Uterus (tissue), 2 donors: ENCODE measurements around the gene PSENEN.

Experiments
- CTCF ChIP-seq, 4 experiments: fragments of 200-600 bp in 2 of 4; fragments of 450-650 bp in 2 of 4; sonication (generic) in 2 of 4; IDR thresholded peaks; one replicate each; pipeline ENCODE4 v1.5.1; 2016 to 2019; ENCODE audit warnings: antibody characterized with exemption in 4 of 4, mild to moderate bottlenecking in 2 of 4, moderate library complexity in 1 of 4
- POLR2A ChIP-seq, 2 donors: fragments of 450-650 bp; IDR thresholded peaks; one replicate each; pipeline ENCODE4 v1.6.1; 2016; ENCODE audit warnings: antibody characterized with exemption in 2 of 2, mild to moderate bottlenecking in 1 of 2, moderate library complexity in 1 of 2

- TF ChIP-seq CTCF (IDR thresholded peaks at IDR 0.05) = no peak
- TF ChIP-seq POLR2A (IDR thresholded peaks at IDR 0.05) = no peak
Observed at GRCh38 chr19:35722461-35722860, 23.0 kb upstream of the PSENEN start.
